CD4-positive, alpha-beta memory T cell (primary cell): ENCODE results near the gene SPAG7. TPM values are rescaled to one million over a fixed set of nuclear protein-coding genes. Genes with fewer than 3 reads are reported as not detected.
A peak's percentile ranks its signal among the peaks of the same experiment; 100 is the strongest.

Experiments used
- CTCF ChIA-PET: fragments of 350-600 bp; sonication (Branson Sonifier 250); formaldehyde crosslinking; loops from one replicate; lab custom pipeline; 2021; ENCODE audit warnings: inconsistent platforms; ENCODE audit not compliant: partially characterized antibody; lab: Charles Lee
- POLR2A ChIA-PET: fragments of 350-600 bp; sonication (Branson Sonifier 250); formaldehyde crosslinking; loops from one replicate; lab custom pipeline; 2021; ENCODE audit not compliant: partially characterized antibody; lab: Charles Lee
- DNase-seq, 5 donors: peaks; one replicate each; pipeline versions ENCODE4 v3.0.0 to v3.0.0-alpha.2; 2020 to 2022; ENCODE audit warnings: mixed read lengths in 1 of 5
- H3K27ac ChIP-seq: one replicate; pipeline ENCODE4 v1.7.0; 2013; ENCODE audit warnings: low read depth, low read length
- H3K27me3 ChIP-seq: 2 replicates; pipeline ENCODE4 v1.7.0; 2013; ENCODE audit warnings: mild to moderate bottlenecking, low read length, moderate library complexity; ENCODE audit not compliant: insufficient read depth
- H3K36me3 ChIP-seq: 2 replicates; pipeline ENCODE4 v1.7.0; 2013; ENCODE audit warnings: mild to moderate bottlenecking, low read length, moderate library complexity; ENCODE audit not compliant: insufficient read depth
- H3K4me1 ChIP-seq: 2 replicates; pipeline ENCODE4 v1.7.0; 2013; ENCODE audit warnings: mild to moderate bottlenecking, low read length, moderate library complexity; ENCODE audit not compliant: insufficient read depth
- H3K4me3 ChIP-seq, 2 donors: one replicate each; pipeline ENCODE4 v1.7.0; 2013; ENCODE audit warnings: low read length in 2 of 2, mild to moderate bottlenecking in 1 of 2
- H3K9me3 ChIP-seq, 2 donors: one replicate each; pipeline ENCODE4 v1.7.0; 2013; ENCODE audit warnings: low read length in 2 of 2, control low read depth in 1 of 2; ENCODE audit not compliant: control insufficient read depth in 1 of 2
- H3K27ac Mint-ChIP-seq, 7 donors: one replicate each; pipeline ENCODE4 v1.8.0; 2020 to 2021; ENCODE audit warnings: mixed read lengths in 7 of 7, mild to moderate bottlenecking in 6 of 7, inconsistent platforms in 3 of 7, moderate library complexity in 3 of 7
- H3K27me3 Mint-ChIP-seq, 2 donors: one replicate each; pipeline ENCODE4 v1.8.0; 2020 to 2021; ENCODE audit warnings: mixed read lengths in 2 of 2
- H3K36me3 Mint-ChIP-seq, 2 donors: one replicate each; pipeline ENCODE4 v1.8.0; 2020 to 2021; ENCODE audit warnings: mixed read lengths in 2 of 2, inconsistent platforms in 1 of 2, mild to moderate bottlenecking in 1 of 2
- H3K4me1 Mint-ChIP-seq, 4 donors: one replicate each; pipeline ENCODE4 v1.8.0; 2020 to 2021; ENCODE audit warnings: mixed read lengths in 4 of 4, mild to moderate bottlenecking in 1 of 4
- H3K4me3 Mint-ChIP-seq, 8 donors: one replicate each; pipeline ENCODE4 v1.8.0; 2020 to 2021; ENCODE audit warnings: mixed read lengths in 8 of 8, mild to moderate bottlenecking in 7 of 8, moderate library complexity in 6 of 8, inconsistent platforms in 3 of 8
- H3K9me3 Mint-ChIP-seq, 8 donors: one replicate each; pipeline ENCODE4 v1.8.0; 2020 to 2021; ENCODE audit warnings: mixed read lengths in 8 of 8, mild to moderate bottlenecking in 5 of 8, inconsistent platforms in 3 of 8, moderate library complexity in 1 of 8
- intact Hi-C: fragments of 100-400 bp; cut with micrococcal nuclease; formaldehyde crosslinking; loops from one replicate; pipeline ENCODE4 v1.15.1; 2023
- polyA plus RNA-seq, 2 donors: library from polyadenylated mRNA; unstranded; fragments of 300-500 nt; fragmentation: Illumina TruSeq; gene quantifications; one replicate each; pipeline ENCODE4 v1.2.3, GENCODE V29; 2021
- total RNA-seq, 2 experiments: library from RNA; stranded (reverse); gene quantifications; one replicate each; pipeline ENCODE4 v1.2.3, GENCODE V29; 2021

Gene SPAG7
- total and polyA plus RNA-seq, 4 experiments from 2014 or later: 36.7 to 133 (median 66.2) TPM

DNA sequence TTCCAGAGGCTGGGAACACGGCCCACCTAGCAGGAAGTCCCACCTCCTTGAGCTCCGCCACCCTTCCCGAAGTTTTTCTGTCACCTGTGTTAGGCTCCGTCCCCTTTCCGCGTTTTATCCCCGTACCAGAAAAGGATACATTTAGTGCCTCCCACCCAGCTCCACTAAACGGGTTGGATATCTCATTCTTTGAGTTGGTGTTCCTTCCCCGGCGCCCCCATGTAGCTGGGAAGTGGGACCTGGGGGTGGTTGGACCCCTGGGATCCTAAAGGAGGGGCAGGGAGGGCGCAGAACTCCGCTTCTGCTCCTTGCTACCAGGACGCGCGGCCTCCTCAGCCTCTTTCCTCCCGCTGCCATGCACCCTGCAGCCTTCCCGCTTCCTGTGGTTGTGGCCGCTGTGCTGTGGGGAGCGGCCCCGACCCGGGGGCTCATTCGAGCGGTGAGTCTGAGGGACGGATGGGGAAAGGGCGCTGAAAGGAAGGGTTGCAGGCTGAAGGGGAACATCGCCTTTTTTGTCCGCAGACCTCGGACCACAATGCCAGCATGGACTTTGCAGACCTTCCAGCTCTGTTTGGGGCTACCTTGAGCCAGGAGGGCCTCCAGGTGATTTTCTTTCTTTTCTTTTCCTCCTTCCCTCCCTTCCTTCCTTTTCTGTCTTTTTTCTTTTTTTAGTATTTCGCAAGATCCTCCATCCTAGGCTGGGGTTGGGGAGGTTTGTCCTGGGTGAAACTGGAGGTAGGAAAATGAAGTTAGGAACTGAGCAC lies 26.9 kb downstream of the SPAG7 start:
- H3K27me3 Mint-ChIP-seq: no peaks in the 10 kb centered on the region
- H3K4me3 Mint-ChIP-seq: peak overlapping the region; percentile 95 to 100 (median 98)
- H3K36me3 Mint-ChIP-seq: peaks cover 37 to 60% of the 10 kb centered on the region in 2 donors
- peaks cover 38% of the 10 kb centered on the region for H3K36me3 ChIP-seq
- DNase-seq: peak; percentile 25 to 53 (median 37)
- H3K27ac Mint-ChIP-seq: peak overlapping the region; percentile 92 to 100 (median 98)
- H3K9me3 Mint-ChIP-seq: peaks cover 0 to 2% (median 0%) of the 10 kb centered on the region in 8 donors
- no peaks in the 10 kb centered on the region for H3K27me3 ChIP-seq
- H3K9me3 ChIP-seq: no peaks in the 10 kb centered on the region
- peak overlapping the region; percentile 99 for H3K4me3 ChIP-seq
- ChIA-PET CTCF (interaction anchor here (0.6 to 3.1 kb wide), 14 partner anchors 11 to 231 kb away, joined by 3 to 19 read pairs (median 4); partner anchors contain the start of genes ARRB2, CAMTA2, CHRNE and ENO3), POLR2A (interaction anchor here (0.6 to 25.3 kb wide), 26 partner anchors 9 to 797 kb away, joined by 3 to 973 read pairs (median 7); partner anchors contain the start of genes ARRB2, C17orf107, CAMTA2 and CHRNE)
- H3K27ac ChIP-seq: peak overlapping the region; percentile 81
- peaks cover 51 to 77% (median 61%) of the 10 kb centered on the region in 4 donors for H3K4me1 Mint-ChIP-seq
- intact Hi-C loops: loop anchor here (1.0 to 5.0 kb wide), 7 partner anchors 8 to 230 kb away; partner anchors contain the start of genes ARRB2, CAMTA2, CHRNE and MED11
- peaks cover 65% of the 10 kb centered on the region for H3K4me1 ChIP-seq

DNA sequence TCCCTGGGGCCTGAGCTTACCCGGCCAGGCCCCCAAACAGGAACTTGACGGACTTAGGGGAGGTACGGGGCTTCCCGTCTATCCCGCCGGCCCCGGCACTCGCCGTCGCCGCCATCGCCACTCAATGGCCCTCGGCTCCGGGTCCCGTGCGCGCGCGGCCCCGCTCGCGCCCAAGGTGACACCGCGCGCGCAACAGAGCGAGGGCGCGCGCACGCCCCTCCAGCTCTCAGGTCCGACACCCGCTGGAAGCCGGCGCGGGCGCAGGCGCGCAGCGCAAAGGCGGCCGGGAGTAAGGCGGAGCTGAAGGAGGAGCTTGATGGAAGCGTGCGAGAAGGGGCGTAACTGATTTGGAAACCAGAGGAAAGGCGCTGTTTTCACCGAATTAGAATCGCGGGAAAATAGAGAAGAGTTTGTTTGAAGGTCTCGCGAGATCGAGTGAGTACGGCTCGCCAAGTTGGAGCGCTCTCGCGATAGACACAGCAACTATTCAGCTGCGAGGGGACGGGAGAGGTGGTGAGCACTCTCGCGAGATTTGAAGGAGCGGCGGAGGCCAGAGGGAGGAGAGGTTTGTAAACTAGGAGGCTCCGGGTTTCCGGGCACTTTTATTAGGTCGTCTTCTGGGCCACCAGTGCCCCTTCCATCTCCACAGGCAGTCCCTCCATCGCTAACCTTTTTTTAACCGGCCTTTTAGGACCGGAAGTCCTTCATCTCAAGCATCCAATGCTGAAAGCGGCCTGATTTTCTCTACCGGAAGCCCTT lies 27.6 kb downstream of the SPAG7 start, which contains the start of the genes RNF167 and SLC25A11:
TSS of gene RNF167 (plus strand) at position 473 of the 759 bp plus-strand sequence. CDS start 642 bp downstream, outside the sequence.
TSS of gene SLC25A11 (minus strand) at position 251 of the 759 bp plus-strand sequence. CDS start at position 115, 136 bp downstream.
- peaks cover 30 to 52% of the 10 kb centered on the region in 2 donors for H3K36me3 Mint-ChIP-seq
- peaks cover 57% of the 10 kb centered on the region for H3K4me1 ChIP-seq
- no peaks in the 10 kb centered on the region for H3K9me3 ChIP-seq
- H3K27ac Mint-ChIP-seq: peak within 1 kb of the TSS; percentile 92 to 100 (median 98)
- no peaks in the 10 kb centered on the region for H3K27me3 Mint-ChIP-seq
- ChIA-PET POLR2A (interaction anchor here (0.6 to 25.3 kb wide), 33 partner anchors 10 to 796 kb away, joined by 3 to 973 read pairs (median 5); partner anchors contain the start of genes ARRB2, C17orf107, CAMTA2 and CHRNE), CTCF (interaction anchor here (0.6 to 3.1 kb wide), 17 partner anchors 12 to 230 kb away, joined by 3 to 19 read pairs (median 4); partner anchors contain the start of genes ARRB2, CAMTA2, CHRNE and ENO3)
- peak within 1 kb of the TSS; percentile 99 for H3K4me3 ChIP-seq
- peaks cover 31% of the 10 kb centered on the region for H3K36me3 ChIP-seq
- H3K4me3 Mint-ChIP-seq: peak within 1 kb of the TSS; percentile 95 to 100 (median 98)
- H3K27ac ChIP-seq: peak within 1 kb of the TSS; percentile 81
- no peaks in the 10 kb centered on the region for H3K27me3 ChIP-seq
- peaks cover 43 to 71% (median 54%) of the 10 kb centered on the region in 4 donors for H3K4me1 Mint-ChIP-seq
- peak; percentile 96 to 99 (median 99) for DNase-seq
- intact Hi-C loops: loop anchor here (1.0 to 5.0 kb wide), 7 partner anchors 8 to 230 kb away; partner anchors contain the start of genes ARRB2, CAMTA2, CHRNE and MED11
- H3K9me3 Mint-ChIP-seq: peaks cover 0 to 2% (median 0%) of the 10 kb centered on the region in 8 donors

DNA sequence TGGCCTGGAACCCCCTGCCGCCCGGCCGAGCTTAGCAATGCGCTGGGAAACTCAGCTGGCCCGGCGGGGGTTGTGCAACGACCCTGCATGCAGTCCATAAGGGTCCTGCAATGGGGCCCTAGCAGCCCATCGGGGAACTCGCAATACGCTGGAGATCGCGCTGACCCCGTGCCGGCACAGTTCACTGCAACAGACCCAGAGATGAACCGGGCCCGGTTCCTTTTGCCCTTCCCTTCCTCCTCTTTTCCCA lies 28.1 kb downstream of the SPAG7 start:
- DNase-seq: no peak
- Mint-ChIP-seq H3K4me1 (peaks cover 41 to 69% (median 53%) of the 10 kb centered on the region in 4 donors), H3K27me3 (no peaks in the 10 kb centered on the region), H3K27ac (peak overlapping the region; percentile 89 to 99 (median 92)), H3K36me3 (peaks cover 27 to 47% of the 10 kb centered on the region in 2 donors), H3K4me3 (peak overlapping the region; percentile 91 to 100 (median 97)), H3K9me3 (peaks cover 0 to 2% (median 0%) of the 10 kb centered on the region in 8 donors)
- intact Hi-C loops: no loop called here
- no peaks in the 10 kb centered on the region for H3K27me3 ChIP-seq
- H3K27ac ChIP-seq: peak overlapping the region; percentile 81
- H3K4me1 ChIP-seq: peaks cover 54% of the 10 kb centered on the region
- ChIA-PET CTCF (interaction anchor here (0.6 to 3.1 kb wide), 14 partner anchors 12 to 230 kb away, joined by 3 to 19 read pairs (median 4); partner anchors contain the start of genes ARRB2, CAMTA2, CHRNE and SPAG7), POLR2A (interaction anchor here (0.7 to 25.3 kb wide), 28 partner anchors 10 to 796 kb away, joined by 3 to 973 read pairs (median 6); partner anchors contain the start of genes ARRB2, C17orf107, CAMTA2 and CHRNE)
- H3K4me3 ChIP-seq: peak overlapping the region; percentile 89 to 99
- H3K36me3 ChIP-seq: peaks cover 26% of the 10 kb centered on the region
- H3K9me3 ChIP-seq: no peaks in the 10 kb centered on the region

DNA sequence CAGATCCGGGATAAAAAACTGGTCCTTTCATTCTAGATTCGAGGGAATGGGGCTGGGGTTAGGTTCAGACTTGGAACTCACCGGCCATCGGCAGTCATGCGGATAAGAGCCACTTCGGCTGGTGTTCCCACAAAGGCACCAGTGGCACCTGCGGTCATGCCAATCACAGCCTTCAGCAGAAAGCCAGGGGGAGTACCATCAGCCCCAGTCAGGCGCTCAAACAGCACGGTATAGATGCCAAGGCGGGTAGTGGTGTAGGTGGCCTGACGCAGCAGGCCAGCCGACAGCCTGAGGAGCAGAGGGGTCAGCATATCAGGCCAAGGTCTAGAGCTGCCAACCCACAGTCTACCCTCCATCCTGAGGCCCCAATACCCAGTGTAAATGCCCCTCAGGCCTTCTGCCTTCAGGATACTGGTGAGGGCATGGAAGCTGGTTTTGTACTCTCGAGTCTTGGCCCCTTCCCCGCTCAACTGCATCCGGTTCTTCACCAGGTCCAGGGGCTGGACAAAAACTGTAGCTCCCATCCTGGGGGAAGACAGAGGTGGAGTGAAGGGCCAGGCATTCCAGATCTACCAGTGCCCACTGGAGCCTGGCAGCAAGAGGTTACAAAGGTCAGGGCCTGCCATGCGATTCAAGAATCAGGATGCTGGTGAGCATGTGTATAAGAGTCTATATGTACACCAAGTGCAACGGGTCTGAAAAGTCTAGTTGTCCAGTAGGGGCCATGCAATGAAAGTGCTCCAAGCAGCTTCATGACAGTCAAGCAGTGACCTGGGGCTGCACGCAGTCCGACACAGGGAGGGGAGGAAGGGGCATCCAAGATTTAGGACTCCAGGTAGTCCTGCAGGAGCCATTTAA lies 28.7 kb downstream of the SPAG7 start:
- H3K27me3 Mint-ChIP-seq: no peaks in the 10 kb centered on the region

DNA sequence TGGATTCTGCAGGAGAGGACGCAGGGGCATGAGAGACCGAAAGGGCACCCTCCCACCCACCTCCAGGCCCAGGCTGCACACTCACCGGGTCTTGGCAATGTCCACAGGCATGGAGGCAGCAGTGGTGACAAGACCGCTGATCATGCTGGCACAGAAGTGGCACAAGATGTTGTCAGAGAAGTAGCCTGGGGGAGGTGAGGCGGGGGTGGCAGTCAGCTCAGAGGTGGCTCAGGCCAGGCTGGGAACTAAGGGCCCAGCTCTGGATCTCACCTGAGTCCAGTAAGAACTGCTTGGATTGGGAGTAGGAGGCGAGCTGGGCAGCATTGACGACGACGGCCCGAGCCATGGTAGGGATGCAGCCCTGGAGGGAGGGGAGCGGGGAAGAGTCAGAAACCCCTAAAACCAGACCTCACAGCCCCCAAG lies 29.5 kb downstream of the SPAG7 start:
- Mint-ChIP-seq H3K27me3 (no peaks in the 10 kb centered on the region), H3K36me3 (peaks cover 22 to 37% of the 10 kb centered on the region in 2 donors), H3K4me1 (peaks cover 40 to 69% (median 52%) of the 10 kb centered on the region in 4 donors), H3K4me3 (peak overlapping the region; percentile 12 to 100 (median 96)), H3K9me3 (peaks cover 0 to 3% (median 0%) of the 10 kb centered on the region in 8 donors), H3K27ac (peak overlapping the region in 5 of 7 donors; percentile 22 to 82 (median 42))
- Histone ChIP-seq H3K9me3 (no peaks in the 10 kb centered on the region), H3K4me1 (peaks cover 48% of the 10 kb centered on the region), H3K36me3 (peaks cover 22% of the 10 kb centered on the region), H3K27ac (peak overlapping the region; percentile 81), H3K4me3 (no peak overlapping the region), H3K27me3 (no peaks in the 10 kb centered on the region)
- ChIA-PET POLR2A (interaction anchor here (1.0 to 25.3 kb wide), 3 partner anchors 12 to 59 kb away, joined by 3 to 973 read pairs (median 215); partner anchors contain the start of genes ENO3, INCA1, PFN1 and SPAG7), CTCF (no interaction called here)
- intact Hi-C loops: no loop called here
- no peak for DNase-seq

More for the DNA sequence above, 28.7 kb downstream of the SPAG7 start:
- intact Hi-C loops: no loop called here
- H3K36me3 Mint-ChIP-seq: peaks cover 23 to 42% of the 10 kb centered on the region in 2 donors
- H3K9me3 Mint-ChIP-seq: peaks cover 0 to 2% (median 0%) of the 10 kb centered on the region in 8 donors
- Histone ChIP-seq H3K9me3 (no peaks in the 10 kb centered on the region), H3K4me1 (peaks cover 54% of the 10 kb centered on the region), H3K27ac (peak overlapping the region; percentile 81), H3K36me3 (peaks cover 26% of the 10 kb centered on the region), H3K4me3 (peak overlapping the region; percentile 89 to 99), H3K27me3 (no peaks in the 10 kb centered on the region)
- peaks cover 41 to 69% (median 53%) of the 10 kb centered on the region in 4 donors for H3K4me1 Mint-ChIP-seq
- peak overlapping the region; percentile 89 to 99 (median 92) for H3K27ac Mint-ChIP-seq
- CTCF ChIA-PET: interaction anchor here (1.3 to 3.1 kb wide), 9 partner anchors 19 to 149 kb away, joined by 3 to 19 read pairs (median 5); partner anchors contain the start of genes CAMTA2, CHRNE and SPAG7
- no peak for DNase-seq
- POLR2A ChIA-PET: interaction anchor here (0.8 to 25.3 kb wide), 15 partner anchors 11 to 795 kb away, joined by 3 to 973 read pairs (median 10); partner anchors contain the start of genes ARRB2, C17orf107, CAMTA2 and CHRNE
- H3K4me3 Mint-ChIP-seq: peak overlapping the region; percentile 91 to 100 (median 97)
